ENCODE data around the gene LEMD3.

The LEMD3 gene

GRCh38 chr12:65208964-65209654, 39.7 kb downstream of the LEMD3 start:
- no peak for DNase-seq

- no peak for DNase-seq
Measured at GRCh38 chr12:65209655-65210043, 40.3 kb downstream of the LEMD3 start.

GRCh38 chr12:65217086-65217485, 47.7 kb downstream of the LEMD3 start:
- DNase-seq: no peak

GRCh38 chr12:65220761-65221160, 51.4 kb downstream of the LEMD3 start:
- DNase-seq: no peak

GRCh38 chr12:65229441-65229840, 60.1 kb downstream of the LEMD3 start:
- no peak for DNase-seq

GRCh38 chr12:65232476-65233077, 63.2 kb downstream of the LEMD3 start:
- no peak for DNase-seq

GRCh38 chr12:65237153-65237552, 67.8 kb downstream of the LEMD3 start:
- DNase-seq: no peak

GRCh38 chr12:65238609-65239008, 69.2 kb downstream of the LEMD3 start:
- no peak for DNase-seq

- DNase-seq: peak; percentile 3
Measured at GRCh38 chr12:65248656-65249633, 79.6 kb downstream of the LEMD3 start.

- no peak for DNase-seq
Measured at GRCh38 chr12:65252515-65252914, 83.1 kb downstream of the LEMD3 start.

- DNase-seq: no peak
Measured at GRCh38 chr12:65257986-65258385, 88.6 kb downstream of the LEMD3 start.

GRCh38 chr12:65259501-65259900, 90.1 kb downstream of the LEMD3 start:
- no peak for DNase-seq

GRCh38 chr12:65263777-65264176, 94.4 kb downstream of the LEMD3 start:
- DNase-seq: no peak

- no peak for DNase-seq
Measured at GRCh38 chr12:65266408-65266807, 97.0 kb downstream of the LEMD3 start.

GRCh38 chr12:65269603-65270002, 100.2 kb downstream of the LEMD3 start:
- no peak for DNase-seq

- no peak for DNase-seq
Measured at GRCh38 chr12:65274602-65275272, 105.4 kb downstream of the LEMD3 start.

- no peak for DNase-seq
Measured at GRCh38 chr12:65275627-65276026, 106.2 kb downstream of the LEMD3 start.

GRCh38 chr12:65276916-65277530, 107.6 kb downstream of the LEMD3 start:
- DNase-seq: no peak

- no peak for DNase-seq
Measured at GRCh38 chr12:65277994-65278575, 108.7 kb downstream of the LEMD3 start.

GRCh38 chr12:65278576-65279368, 109.4 kb downstream of the LEMD3 start, which contains the start of gene MSRB3:
TSS of gene MSRB3 (plus strand) at chr12:65278683. CDS start at chr12:65308580, 29,897 bp downstream.
- DNase-seq: no peak

Data from activated T-cell treated with anti-CD3 and anti-CD28 coated beads for 4 hours (primary cell).